C4-2B (cell line): ENCODE measurements around the gene GTPBP8.
A peak's percentile ranks its signal among the peaks of the same experiment; 100 is the strongest.

Source experiments
- H3K27ac ChIP-seq: fragments of 450-650 bp; 2 replicates; pipeline ENCODE4 v1.5.1; 2017
- ZFX ChIP-seq: fragments of 450-650 bp; IDR thresholded peaks from 2 replicates; pipeline ENCODE4 v1.6.1; 2017
- TF ChIP-seq, protein P1 (sequence below): fragments of 450-650 bp; conservative IDR thresholded peaks from 2 replicates; pipeline ENCODE4 v1.5.1; 2017; ENCODE audit warnings: mild to moderate bottlenecking

GTPBP8 gene

GRCh38 chr3:112967425-112967824 is 23.4 kb upstream of the GTPBP8 start:
- no peak for TF ChIP-seq ZFX
- TF ChIP-seq, protein P1, sequence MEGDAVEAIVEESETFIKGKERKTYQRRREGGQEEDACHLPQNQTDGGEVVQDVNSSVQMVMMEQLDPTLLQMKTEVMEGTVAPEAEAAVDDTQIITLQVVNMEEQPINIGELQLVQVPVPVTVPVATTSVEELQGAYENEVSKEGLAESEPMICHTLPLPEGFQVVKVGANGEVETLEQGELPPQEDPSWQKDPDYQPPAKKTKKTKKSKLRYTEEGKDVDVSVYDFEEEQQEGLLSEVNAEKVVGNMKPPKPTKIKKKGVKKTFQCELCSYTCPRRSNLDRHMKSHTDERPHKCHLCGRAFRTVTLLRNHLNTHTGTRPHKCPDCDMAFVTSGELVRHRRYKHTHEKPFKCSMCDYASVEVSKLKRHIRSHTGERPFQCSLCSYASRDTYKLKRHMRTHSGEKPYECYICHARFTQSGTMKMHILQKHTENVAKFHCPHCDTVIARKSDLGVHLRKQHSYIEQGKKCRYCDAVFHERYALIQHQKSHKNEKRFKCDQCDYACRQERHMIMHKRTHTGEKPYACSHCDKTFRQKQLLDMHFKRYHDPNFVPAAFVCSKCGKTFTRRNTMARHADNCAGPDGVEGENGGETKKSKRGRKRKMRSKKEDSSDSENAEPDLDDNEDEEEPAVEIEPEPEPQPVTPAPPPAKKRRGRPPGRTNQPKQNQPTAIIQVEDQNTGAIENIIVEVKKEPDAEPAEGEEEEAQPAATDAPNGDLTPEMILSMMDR = no peak
- H3K27ac ChIP-seq = no peak overlapping the region

- no peak for TF ChIP-seq ZFX
- TF ChIP-seq, protein P1 = no peak
- no peak overlapping the region for H3K27ac ChIP-seq
Observed at GRCh38 chr3:112967828-112968227, 23.0 kb upstream of the GTPBP8 start.

GRCh38 chr3:112972158-112972557 is 18.6 kb upstream of the GTPBP8 start:
- H3K27ac ChIP-seq = no peak overlapping the region
- TF ChIP-seq ZFX = no peak
- TF ChIP-seq, protein P1 = 0 out of 2 replicates have a peak, but pooled peaks have one; percentile 3

DNA sequence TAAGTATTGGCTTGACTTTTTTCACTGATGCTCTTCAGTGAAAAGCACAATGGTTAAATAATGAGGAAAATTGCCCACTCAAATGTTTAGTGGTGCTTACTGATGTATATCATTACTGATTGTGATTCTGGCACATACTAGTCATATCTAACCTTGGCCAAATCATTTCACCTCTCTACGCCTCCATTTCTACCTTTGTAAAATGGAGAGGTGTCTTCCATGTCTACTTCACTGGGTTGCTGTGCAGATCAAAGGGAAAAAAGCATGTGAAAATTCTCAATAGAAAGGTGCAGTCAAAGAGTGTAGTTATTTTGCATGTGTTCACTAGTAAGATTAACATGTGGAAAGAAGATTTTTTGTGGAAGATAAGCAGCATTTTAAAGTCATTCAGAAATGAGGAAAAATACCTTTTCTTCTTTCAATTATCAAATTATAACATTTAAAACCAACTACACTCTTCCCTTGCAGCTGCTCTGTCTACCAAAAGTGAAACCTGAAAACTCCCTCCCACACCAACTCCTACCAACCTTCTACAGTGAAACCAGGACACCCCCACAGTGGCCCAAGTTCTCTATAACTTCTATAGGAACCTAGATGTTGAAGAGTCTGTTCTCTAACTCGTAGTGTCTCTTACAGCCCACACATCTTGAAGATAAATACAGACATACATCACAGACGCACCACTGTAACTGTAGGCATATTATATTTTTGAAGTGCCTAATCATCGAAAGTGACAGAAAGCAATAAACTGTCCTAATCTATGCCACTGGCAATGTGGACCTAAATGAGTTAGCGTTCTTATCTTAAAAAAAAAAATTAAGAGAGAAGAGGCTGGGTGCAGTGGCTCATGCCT is 17.2 kb upstream of the GTPBP8 start:
- H3K27ac ChIP-seq = no peak overlapping the region
- TF ChIP-seq, protein P1 = no peak
- no peak for TF ChIP-seq ZFX

DNA sequence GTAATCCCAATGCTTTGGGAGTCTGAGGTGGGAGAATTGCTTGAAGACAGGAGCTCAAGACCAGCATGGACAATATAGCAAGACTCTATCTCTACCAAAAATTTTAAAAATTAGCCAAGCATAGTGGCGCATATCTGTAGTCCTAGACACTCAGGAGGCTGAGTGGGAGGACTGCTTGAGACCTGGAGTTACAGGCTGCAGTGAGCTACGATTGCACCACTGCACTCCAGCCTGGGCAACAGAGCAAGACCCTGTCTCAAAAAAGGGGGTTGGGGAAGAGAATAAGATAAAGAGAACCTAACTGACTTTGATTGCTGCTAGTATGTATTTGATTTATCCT is 16.6 kb upstream of the GTPBP8 start:
- H3K27ac ChIP-seq = no peak overlapping the region
- TF ChIP-seq ZFX = no peak
- TF ChIP-seq, protein P1 = no peak

DNA sequence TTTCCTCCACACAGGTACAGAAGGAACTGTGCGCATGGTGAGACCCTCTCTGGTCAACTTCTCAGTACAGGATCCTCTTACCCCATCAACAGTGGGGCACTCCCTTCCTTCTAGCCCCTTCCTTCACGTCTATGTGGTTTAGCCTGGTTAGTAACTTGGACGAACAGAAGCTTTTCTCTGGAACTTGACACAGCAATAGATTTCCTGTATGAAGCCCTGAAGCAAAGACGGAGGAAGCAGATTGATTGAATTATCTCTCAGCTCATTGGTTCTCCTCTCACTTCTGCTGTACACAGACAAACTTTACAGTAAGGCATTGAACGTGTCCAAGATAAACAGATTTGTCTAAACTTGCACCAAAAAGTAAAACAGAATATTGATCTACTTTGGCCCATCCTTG is 15.9 kb upstream of the GTPBP8 start, which contains the start of gene CD200R1:
Gene CD200R1, minus strand, starts transcription at position 210 of the 400 bp plus-strand sequence. CDS start 246 bp downstream, outside the sequence.
- TF ChIP-seq ZFX = no peak
- H3K27ac ChIP-seq = no peak within 1 kb of the TSS

DNA sequence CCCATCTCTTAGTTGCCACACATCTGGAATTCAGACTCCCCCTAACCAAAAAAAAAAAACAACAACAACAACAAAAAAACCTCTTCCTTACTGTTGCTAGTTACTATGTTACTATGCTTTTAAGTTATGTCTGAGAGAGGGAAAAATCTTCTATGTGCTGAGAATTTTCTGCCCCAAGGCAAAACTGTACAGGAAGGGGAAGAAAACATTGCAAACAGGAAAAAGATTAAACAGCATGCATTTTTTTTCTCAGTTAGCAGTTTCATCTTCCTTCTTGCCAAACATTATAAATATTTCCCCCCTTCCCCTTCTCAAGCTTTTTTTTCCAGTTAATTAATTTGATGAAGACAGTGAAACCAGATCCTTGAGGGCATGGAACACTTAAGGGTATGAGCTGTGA is 14.8 kb upstream of the GTPBP8 start:
- TF ChIP-seq, protein P1 = no peak
- no peak for TF ChIP-seq ZFX
- no peak overlapping the region for H3K27ac ChIP-seq

DNA sequence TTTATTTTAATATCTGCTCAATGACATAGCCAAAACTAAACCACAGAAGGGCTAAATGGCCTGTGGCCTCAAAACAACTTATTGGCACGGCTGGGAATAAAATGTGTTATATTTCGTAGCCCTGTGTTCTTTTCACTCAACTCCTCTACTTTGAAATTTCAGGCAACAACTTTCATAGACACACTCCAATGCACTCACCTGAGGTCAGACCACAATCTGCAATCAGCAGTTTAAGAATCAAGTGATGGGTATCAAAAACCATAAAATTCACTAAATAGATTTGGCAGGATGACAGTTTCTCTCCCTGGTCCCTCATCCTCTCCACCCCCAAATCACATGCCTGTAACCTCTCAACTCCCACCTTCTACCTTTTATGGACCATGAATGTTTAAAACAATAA is 13.8 kb upstream of the GTPBP8 start:
- TF ChIP-seq, protein P1 = no peak
- no peak for TF ChIP-seq ZFX
- no peak overlapping the region for H3K27ac ChIP-seq
